ENCODE measurements around the gene ARL2BP.

The ARL2BP gene

GRCh38 chr16:57300387-57301125 is 55.5 kb downstream of the ARL2BP start:
- H3K27ac ChIP-seq: peak overlapping the region in 19 of 21 experiments; percentile 33 to 83 (median 67)
- peak overlapping the region; percentile 24 to 41 (median 34) for H3K4me3 ChIP-seq

- H3K27ac ChIP-seq: peak overlapping the region in 4 of 21 experiments; percentile 1 to 23 (median 6)
- H3K4me3 ChIP-seq: peak overlapping the region in 3 of 7 experiments; percentile 24 to 41 (median 36)
Observed at GRCh38 chr16:57301126-57301817, 56.2 kb downstream of the ARL2BP start.

All from skin epidermis (tissue), 12 donors.